Large intestine (tissue), 3 donors: ENCODE results near the gene AUTS2. TPM values are rescaled to one million over a fixed set of nuclear protein-coding genes. Genes with fewer than 3 reads are reported as not detected.
A peak's percentile ranks its signal among the peaks of the same experiment; 100 is the strongest.

Experiments used
- DNase-seq, 2 donors: peaks; one replicate each; pipeline versions ENCODE4 v3.0.0 to v3.0.0-alpha.2; 2013
- H3K27ac ChIP-seq: one replicate; pipeline ENCODE4 v1.5.1; 2013; ENCODE audit warnings: low read length
- H3K27me3 ChIP-seq: 2 replicates; pipeline ENCODE4 v1.6.1; 2013; ENCODE audit warnings: low read length; ENCODE audit not compliant: control insufficient read depth, insufficient read depth
- H3K36me3 ChIP-seq: 2 replicates; pipeline ENCODE4 v1.6.1; 2013; ENCODE audit warnings: low read length; ENCODE audit not compliant: control insufficient read depth, insufficient read depth
- H3K4me1 ChIP-seq: one replicate; pipeline ENCODE4 v1.6.1; 2013; ENCODE audit warnings: low read length; ENCODE audit not compliant: control insufficient read depth, insufficient read depth
- H3K4me3 ChIP-seq: one replicate; pipeline ENCODE4 v1.5.1; 2013; ENCODE audit warnings: low read length
- H3K9me3 ChIP-seq: one replicate; pipeline ENCODE4 v1.6.1; 2013; ENCODE audit warnings: mild to moderate bottlenecking, low read depth, low read length, moderate library complexity; ENCODE audit not compliant: control insufficient read depth
- WGBS: methylation state at CpG from one replicate; pipeline ENCODE4 v1.1.5; 2013; ENCODE audit warnings: low lambda C conversion rate; ENCODE audit not compliant: insufficient coverage; 5-methylcytosine and 5-hydroxymethylcytosine counted together
- polyA plus RNA-seq: library from polyadenylated mRNA; unstranded; fragments of 120-200 nt; gene quantifications from one replicate; pipeline ENCODE4 v1.2.1, GENCODE V29; 2013

Gene AUTS2
- polyA plus RNA-seq, 1 donor = 51.3 TPM

DNA sequence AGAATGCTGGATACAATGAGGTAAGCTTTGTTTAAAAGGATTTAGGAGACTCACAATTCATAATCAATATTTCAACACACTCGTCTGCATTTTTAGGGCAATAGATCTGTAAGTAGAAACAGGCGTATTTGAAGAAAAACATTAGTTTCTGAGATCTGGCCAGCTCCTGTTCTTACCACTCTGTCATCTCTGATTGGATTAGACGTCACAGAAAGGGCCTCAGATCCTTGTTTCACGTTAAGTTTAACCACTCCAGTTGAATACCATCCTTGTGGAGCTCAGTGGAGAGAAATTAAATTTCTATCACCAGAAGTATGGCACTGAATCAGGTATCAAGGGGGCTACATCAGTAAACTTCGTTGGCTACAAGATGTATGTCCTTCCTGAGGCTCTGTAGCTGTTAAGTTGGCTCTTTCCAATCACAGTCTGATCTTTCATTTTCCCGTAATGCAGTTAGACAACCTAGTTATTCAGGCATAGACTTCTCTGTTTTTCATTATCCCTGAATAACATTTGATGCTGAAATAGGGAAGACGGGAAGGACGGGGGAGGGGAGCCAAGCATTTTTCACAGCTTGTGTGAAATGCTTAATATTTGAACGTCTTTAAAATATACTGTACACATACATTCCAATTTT is 874.4 kb downstream of the AUTS2 start:
- WGBS = 100% methylated on average over 2 of the region's 9 CpGs
- Histone ChIP-seq H3K4me1 (no peaks in the 10 kb centered on the region), H3K27me3 (no peaks in the 10 kb centered on the region), H3K27ac (no peak overlapping the region), H3K36me3 (no peaks in the 10 kb centered on the region), H3K4me3 (no peak overlapping the region), H3K9me3 (no peaks in the 10 kb centered on the region)
- no peak for DNase-seq

DNA sequence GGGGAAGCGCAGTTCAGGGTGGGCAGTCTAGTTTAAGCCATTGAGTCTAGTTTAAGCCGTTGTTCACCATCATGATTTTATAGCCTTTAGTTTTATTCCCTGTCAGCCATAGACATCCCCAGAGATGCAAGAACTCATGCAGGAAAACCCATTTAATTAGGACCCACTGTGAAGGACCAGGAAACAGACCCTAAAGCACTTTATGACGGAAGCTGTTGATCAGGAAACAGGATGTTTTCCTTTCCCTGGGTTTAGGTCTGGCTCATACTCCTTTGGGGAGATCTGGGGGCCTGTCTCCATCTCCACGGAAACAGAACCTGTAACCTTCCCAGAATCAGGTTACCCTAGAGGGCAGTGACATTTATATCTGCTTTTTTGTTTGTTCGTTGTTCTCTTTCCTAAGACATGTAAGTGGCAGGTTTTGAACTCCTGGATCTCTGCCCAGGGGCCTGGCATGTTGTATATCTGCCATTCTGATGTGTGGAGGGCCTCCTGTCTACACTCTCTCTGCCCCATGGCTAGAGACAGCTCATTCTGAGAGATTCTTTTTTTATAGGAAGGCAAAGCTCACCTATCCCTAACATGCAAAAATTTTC is 876.5 kb downstream of the AUTS2 start:
- H3K9me3 ChIP-seq = no peaks in the 10 kb centered on the region
- no peak overlapping the region for H3K27ac ChIP-seq
- DNase-seq = no peak
- no CpG with 5 or more reads among the region's 5 CpGs for WGBS
- no peak overlapping the region for H3K4me3 ChIP-seq
- H3K27me3 ChIP-seq = no peaks in the 10 kb centered on the region
- no peaks in the 10 kb centered on the region for H3K4me1 ChIP-seq
- no peaks in the 10 kb centered on the region for H3K36me3 ChIP-seq

DNA sequence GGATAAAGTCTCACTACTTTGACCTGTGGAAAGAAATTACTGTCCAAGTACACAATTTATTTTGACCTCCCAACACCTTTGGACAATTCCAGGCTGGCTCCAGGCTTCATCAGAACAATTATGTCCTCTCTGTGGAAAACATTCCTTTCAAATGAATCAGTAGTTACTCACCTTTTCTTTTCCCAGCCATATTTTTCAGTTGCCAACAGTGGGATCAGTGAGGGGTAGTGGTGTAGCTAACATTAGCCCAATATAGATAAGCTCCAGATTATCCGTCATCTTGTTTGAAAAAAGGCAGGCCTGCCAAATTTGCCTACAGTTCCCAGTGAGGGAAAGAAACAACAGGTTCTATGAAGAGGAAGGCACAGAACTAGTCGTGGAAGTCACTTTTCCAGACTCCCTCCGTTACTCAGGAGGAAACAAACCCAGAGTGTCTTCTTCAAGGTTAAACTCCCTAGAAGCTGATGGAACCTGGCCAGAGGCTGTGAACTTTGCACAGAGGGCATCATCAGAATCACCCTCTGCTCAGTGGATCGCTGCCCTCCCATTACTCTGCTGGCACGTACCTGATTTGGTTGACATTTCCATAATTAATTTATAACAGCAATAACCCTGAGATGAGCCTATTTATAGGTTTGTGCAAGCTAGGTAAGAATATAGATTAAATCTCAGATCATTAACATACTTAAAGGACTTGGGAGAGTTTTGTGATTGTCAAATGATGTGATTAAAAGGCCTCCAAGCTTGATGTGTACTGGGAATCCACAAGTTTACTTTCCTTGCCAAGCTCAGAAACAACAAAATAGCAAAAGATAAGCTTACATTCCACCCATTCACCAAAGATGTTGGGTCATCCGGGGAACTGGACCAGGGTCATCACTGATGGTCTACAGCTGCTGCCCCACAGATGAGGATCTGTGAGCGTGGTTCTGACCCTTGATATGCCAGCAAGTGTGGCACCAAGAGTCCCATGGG is 879.0 kb downstream of the AUTS2 start:
- Histone ChIP-seq H3K4me3 (no peak overlapping the region), H3K36me3 (no peaks in the 10 kb centered on the region), H3K27me3 (no peaks in the 10 kb centered on the region), H3K27ac (no peak overlapping the region), H3K9me3 (no peaks in the 10 kb centered on the region), H3K4me1 (peaks cover 6% of the 10 kb centered on the region)
- no CpG with 5 or more reads among the region's 7 CpGs for WGBS
- no peak for DNase-seq

DNA sequence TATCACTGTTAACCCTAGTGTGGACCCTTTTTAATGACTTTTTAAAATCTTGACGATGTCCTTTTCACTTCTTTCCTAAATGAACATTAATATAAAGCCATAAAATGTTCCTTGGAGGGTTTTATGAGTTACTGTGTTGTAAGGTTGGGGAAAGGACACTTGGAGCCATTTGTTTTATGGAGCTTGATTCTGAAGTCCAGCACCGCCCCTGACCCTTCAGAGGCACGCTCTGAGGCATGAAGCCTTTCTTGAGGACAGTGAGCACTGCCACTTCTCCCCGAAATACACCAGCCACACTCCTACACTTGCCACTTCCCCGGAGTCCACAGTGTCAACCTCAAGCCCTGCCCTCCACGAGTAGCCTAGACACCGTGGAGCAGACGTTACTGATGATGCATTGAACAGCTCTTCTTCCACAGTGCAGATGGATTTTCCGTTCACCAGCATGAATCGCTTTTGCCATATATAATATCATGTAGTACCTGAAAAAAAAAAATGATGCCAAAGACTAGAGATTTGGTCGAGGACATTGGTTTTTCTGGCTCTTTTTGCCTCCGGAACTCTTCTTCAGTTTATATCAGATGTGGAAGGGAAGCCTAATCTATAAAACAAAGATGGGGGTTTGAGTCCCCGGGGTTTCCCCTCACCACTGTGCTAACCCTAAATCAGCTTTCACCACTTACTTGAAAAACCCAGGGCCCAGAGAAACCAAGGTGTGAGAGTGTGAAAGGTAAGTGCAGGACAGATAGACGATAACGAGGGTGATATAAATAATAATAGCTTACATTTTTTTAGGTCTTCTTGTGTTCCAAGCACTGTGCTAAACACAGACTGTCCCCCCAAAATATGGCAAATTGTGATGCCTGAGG is 881.1 kb downstream of the AUTS2 start:
- peaks cover 6% of the 10 kb centered on the region for H3K4me1 ChIP-seq
- H3K36me3 ChIP-seq = no peaks in the 10 kb centered on the region
- WGBS = no CpG with 5 or more reads among the region's 15 CpGs
- peak; percentile 17 to 51 for DNase-seq
- no peak overlapping the region for H3K27ac ChIP-seq
- no peaks in the 10 kb centered on the region for H3K9me3 ChIP-seq
- no peaks in the 10 kb centered on the region for H3K27me3 ChIP-seq
- H3K4me3 ChIP-seq = no peak overlapping the region

DNA sequence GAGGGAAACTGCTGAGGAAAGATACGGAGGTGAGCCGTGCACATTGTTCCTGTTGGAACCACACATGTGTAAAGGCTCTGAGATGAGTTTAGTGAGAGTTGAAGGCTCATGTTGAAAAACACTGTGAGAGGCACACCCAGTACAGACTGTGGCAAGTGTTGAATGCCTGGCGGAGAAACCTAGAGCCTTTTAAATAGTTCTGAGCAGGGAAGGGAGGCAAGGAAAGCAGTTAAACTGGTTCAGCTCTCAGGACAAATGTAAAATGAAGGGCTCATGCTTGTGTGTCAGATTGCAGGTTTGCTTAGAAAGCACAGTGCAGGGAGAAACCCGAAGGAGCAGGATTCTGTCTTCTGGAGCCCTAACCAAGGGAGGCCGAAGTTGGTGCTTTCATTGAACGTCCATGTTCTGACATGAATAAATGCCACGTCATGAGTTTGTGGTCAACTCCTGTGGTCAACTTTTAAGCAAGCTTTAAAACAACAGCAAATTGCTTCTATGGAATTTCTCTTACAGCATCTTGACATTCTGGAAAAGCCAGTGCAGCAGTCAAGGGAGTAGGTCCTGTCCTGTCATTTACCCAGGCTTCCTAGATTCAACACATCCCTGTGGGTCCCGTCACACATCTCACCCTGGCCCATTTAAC is 882.8 kb downstream of the AUTS2 start:
- 100% methylated on average over 1 of the region's 8 CpGs for WGBS
- no peak for DNase-seq
- H3K27me3 ChIP-seq = no peaks in the 10 kb centered on the region
- H3K4me3 ChIP-seq = no peak overlapping the region
- no peak overlapping the region for H3K27ac ChIP-seq
- H3K36me3 ChIP-seq = no peaks in the 10 kb centered on the region
- no peaks in the 10 kb centered on the region for H3K9me3 ChIP-seq
- peaks cover 6% of the 10 kb centered on the region for H3K4me1 ChIP-seq

DNA sequence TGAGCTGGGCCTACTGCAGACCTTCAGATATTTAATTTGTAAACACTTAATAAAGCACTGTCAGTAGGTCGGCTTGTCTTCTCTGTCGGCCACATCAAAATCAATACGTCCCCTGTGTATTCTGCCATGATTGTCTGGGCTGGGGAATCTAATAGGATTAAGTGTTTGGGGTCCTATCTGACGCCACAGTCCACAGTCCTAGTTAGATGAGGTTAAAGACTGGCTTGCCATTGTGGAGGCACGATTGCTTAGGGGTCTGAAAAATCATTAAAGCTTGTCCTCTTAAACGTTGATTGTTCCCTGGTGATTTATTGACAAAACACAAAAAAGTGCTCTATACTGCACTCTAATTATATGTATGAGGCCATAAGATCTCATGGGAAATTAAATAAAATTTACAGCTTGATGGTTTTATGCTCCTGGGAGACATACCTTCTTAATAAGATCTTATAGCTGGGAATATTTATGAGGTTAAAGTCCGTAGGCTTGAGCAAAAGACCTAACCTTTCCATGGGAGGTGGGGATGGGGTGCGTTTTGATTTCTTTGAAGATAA is 883.4 kb downstream of the AUTS2 start:
- H3K4me3 ChIP-seq = no peak overlapping the region
- DNase-seq = peak in 1 of 2 donors; percentile 34
- no peaks in the 10 kb centered on the region for H3K9me3 ChIP-seq
- peaks cover 6% of the 10 kb centered on the region for H3K4me1 ChIP-seq
- no peaks in the 10 kb centered on the region for H3K36me3 ChIP-seq
- no peak overlapping the region for H3K27ac ChIP-seq
- H3K27me3 ChIP-seq = no peaks in the 10 kb centered on the region
- WGBS = no CpG with 5 or more reads among the region's 8 CpGs

DNA sequence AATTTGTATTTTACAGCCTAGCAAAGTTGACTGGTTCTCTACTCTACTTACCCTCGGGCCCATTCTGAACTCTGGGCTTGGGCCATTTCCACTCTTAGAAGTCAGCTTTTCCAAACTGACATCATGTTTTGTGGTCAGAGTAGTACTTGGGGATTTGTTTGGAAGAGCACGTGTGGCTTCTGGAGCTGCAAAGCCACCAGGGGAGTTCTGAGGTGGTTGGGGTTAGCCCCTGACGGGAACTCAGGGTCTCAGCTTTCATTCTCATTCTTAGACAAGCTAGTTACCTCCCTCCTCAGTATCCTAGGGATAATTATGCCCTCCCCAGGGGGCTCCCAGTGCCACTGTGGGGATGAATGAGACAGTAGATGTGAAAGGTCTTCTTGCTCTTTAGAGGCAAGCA is 886.0 kb downstream of the AUTS2 start:
- no peaks in the 10 kb centered on the region for H3K9me3 ChIP-seq
- no peaks in the 10 kb centered on the region for H3K27me3 ChIP-seq
- WGBS = no CpG with 5 or more reads among the region's 3 CpGs
- H3K4me1 ChIP-seq = peaks cover 6% of the 10 kb centered on the region
- H3K27ac ChIP-seq = no peak overlapping the region
- H3K4me3 ChIP-seq = no peak overlapping the region
- no peak for DNase-seq
- no peaks in the 10 kb centered on the region for H3K36me3 ChIP-seq

DNA sequence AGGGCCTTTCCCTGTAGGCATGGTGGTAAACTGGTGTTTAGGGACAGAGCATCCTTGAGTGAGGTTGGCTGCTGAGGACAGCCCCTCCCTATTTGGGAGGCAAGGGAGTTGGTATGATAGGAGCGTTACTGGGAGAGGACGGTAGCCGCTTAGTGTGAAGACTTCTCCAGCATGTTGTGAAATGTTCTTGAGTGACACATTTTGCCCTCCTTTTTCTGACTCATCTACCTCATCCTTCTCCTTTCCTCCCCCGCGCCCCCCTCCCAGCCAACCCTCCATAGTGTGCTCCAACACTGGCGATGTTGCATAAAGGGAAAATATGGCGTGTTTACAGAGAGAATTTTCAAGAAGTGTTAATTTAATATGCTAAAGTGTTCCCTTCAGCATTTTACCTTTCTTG is 888.7 kb downstream of the AUTS2 start:
- WGBS = 100% methylated on average over 2 of the region's 7 CpGs

DNA sequence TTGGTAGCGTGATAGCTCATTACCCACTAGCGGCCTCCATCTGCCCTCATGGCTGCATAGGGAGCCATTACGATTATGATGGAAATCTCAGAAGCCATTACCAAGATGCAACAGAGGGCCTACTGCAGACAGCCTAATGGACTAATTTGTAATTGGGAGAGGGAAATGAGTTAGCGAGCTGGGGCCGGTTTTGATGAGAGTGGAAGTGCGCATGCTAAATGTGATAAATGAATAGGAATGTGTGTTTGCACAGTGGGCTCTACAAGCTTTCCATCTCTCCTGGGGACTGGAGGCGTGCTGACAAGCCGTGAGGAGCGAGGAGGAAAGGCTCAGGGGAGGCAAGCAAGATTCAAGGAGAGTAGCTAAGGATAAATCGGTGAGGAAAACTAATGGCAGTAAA is 889.2 kb downstream of the AUTS2 start:
- H3K4me3 ChIP-seq = no peak overlapping the region
- H3K9me3 ChIP-seq = no peaks in the 10 kb centered on the region
- WGBS = 94% methylated on average over 6 of the region's 10 CpGs
- DNase-seq = no peak
- no peak overlapping the region for H3K27ac ChIP-seq
- no peaks in the 10 kb centered on the region for H3K36me3 ChIP-seq
- H3K4me1 ChIP-seq = no peaks in the 10 kb centered on the region
- no peaks in the 10 kb centered on the region for H3K27me3 ChIP-seq

More for the DNA sequence above, 888.7 kb downstream of the AUTS2 start:
- H3K4me1 ChIP-seq = no peaks in the 10 kb centered on the region
- H3K27me3 ChIP-seq = no peaks in the 10 kb centered on the region
- no peak for DNase-seq
- no peak overlapping the region for H3K4me3 ChIP-seq
- no peaks in the 10 kb centered on the region for H3K9me3 ChIP-seq
- H3K36me3 ChIP-seq = no peaks in the 10 kb centered on the region
- H3K27ac ChIP-seq = no peak overlapping the region
